Endodermal cell (in vitro differentiated cells): ENCODE data around the gene ABCA2. TPM values are rescaled to one million over a fixed set of nuclear protein-coding genes. Genes with fewer than 3 reads are reported as not detected.
A peak's percentile ranks its signal among the peaks of the same experiment; 100 is the strongest.

Source experiments
- DNase-seq: peaks from one replicate; pipeline ENCODE4 v3.0.0-alpha.2; 2017
- H3K27ac ChIP-seq: 2 replicates; pipeline ENCODE4 v1.5.1; 2013; ENCODE audit warnings: mild to moderate bottlenecking, low read depth, low read length, moderate library complexity
- H3K27me3 ChIP-seq: 2 replicates; pipeline ENCODE4 v1.6.1; 2013; ENCODE audit warnings: mild to moderate bottlenecking, low read length, moderate library complexity; ENCODE audit not compliant: insufficient read depth, control insufficient read depth, poor library complexity, severe bottlenecking
- H3K36me3 ChIP-seq: 2 replicates; pipeline ENCODE4 v1.7.0; 2013; ENCODE audit warnings: mild to moderate bottlenecking, low read length, moderate library complexity; ENCODE audit not compliant: control insufficient read depth, insufficient read depth
- H3K4me1 ChIP-seq: one replicate; pipeline ENCODE4 v1.7.0; 2013; ENCODE audit warnings: low read length; ENCODE audit not compliant: control insufficient read depth, insufficient read depth
- H3K4me3 ChIP-seq: 2 replicates; pipeline ENCODE4 v1.5.1; 2013; ENCODE audit warnings: mild to moderate bottlenecking, low read length, moderate library complexity
- H3K9ac ChIP-seq: 2 replicates; pipeline ENCODE4 v1.6.1; 2013; ENCODE audit warnings: mild to moderate bottlenecking, low read length, moderate library complexity; ENCODE audit not compliant: poor library complexity, severe bottlenecking; ENCODE audit errors: extremely low read depth
- H3K9me3 ChIP-seq: 2 replicates; pipeline ENCODE4 v1.6.1; 2013; ENCODE audit warnings: mild to moderate bottlenecking, low read length, moderate library complexity; ENCODE audit not compliant: control insufficient read depth
- H3K27ac Mint-ChIP-seq: 2 replicates; pipeline ENCODE4 v1.8.0; 2020; ENCODE audit warnings: mixed read lengths
- H3K27me3 Mint-ChIP-seq: 2 replicates; pipeline ENCODE4 v1.8.0; 2021; ENCODE audit warnings: mild to moderate bottlenecking, mixed read lengths; ENCODE audit not compliant: insufficient read depth
- H3K36me3 Mint-ChIP-seq: 2 replicates; pipeline ENCODE4 v1.8.0; 2020; ENCODE audit warnings: low read depth, mixed read lengths
- H3K4me1 Mint-ChIP-seq: 2 replicates; pipeline ENCODE4 v1.8.0; 2020; ENCODE audit warnings: mixed read lengths
- H3K4me3 Mint-ChIP-seq: 2 replicates; pipeline ENCODE4 v1.8.0; 2020; ENCODE audit warnings: mild to moderate bottlenecking, moderate library complexity, mixed read lengths
- H3K9me3 Mint-ChIP-seq: 2 replicates; pipeline ENCODE4 v1.8.0; 2020; ENCODE audit warnings: mild to moderate bottlenecking, mixed read lengths
- CTCF ChIP-seq: fragments of 200-600 bp; sonication (generic); conservative IDR thresholded peaks from 2 replicates; pipeline ENCODE4 v1.5.0; 2021; ENCODE audit warnings: antibody characterized with exemption, mild to moderate bottlenecking
- WGBS, 2 experiments: methylation state at CpG; one replicate each; pipeline versions ENCODE4 v1.1.5 to v1.1.7; 2013; ENCODE audit warnings: missing lambda C conversion rate in 2 of 2, mixed read lengths in 1 of 2; ENCODE audit not compliant: insufficient coverage in 1 of 2, insufficient read length in 1 of 2; 5-methylcytosine and 5-hydroxymethylcytosine counted together
- total RNA-seq, 2 donors: library from RNA; stranded (reverse); fragmentation: NEBNext Ultra II Directional in 1 of 2; extraction: Animal tissue kit (Norgen Biotek cat#: 25700) in 1 of 2; gene quantifications; 2 replicates in 1 of 2; 3 replicates in 1 of 2; pipeline ENCODE4 v1.2.1, GENCODE V29; 2021

The ABCA2 gene
- total RNA-seq, 2 donors from 2014 or later: 21.5 to 30.0 TPM

- no peaks in the 10 kb centered on the region for H3K4me1 Mint-ChIP-seq
- H3K9ac ChIP-seq: no peak overlapping the region
- H3K27ac Mint-ChIP-seq: no peak overlapping the region
These were observed 16.6 kb upstream of the ABCA2 start for GRCh38 chr9:137044502-137045177.

GRCh38 chr9:137044037-137044436, 16.0 kb upstream of the ABCA2 start:
- no peaks in the 10 kb centered on the region for H3K9me3 Mint-ChIP-seq
- no peak overlapping the region for H3K27ac Mint-ChIP-seq
- H3K36me3 Mint-ChIP-seq: peaks cover 2% of the 10 kb centered on the region
- peaks cover 5% of the 10 kb centered on the region for H3K36me3 ChIP-seq
- no peak overlapping the region for H3K27ac ChIP-seq
- H3K4me3 Mint-ChIP-seq: no peak overlapping the region
- H3K27me3 ChIP-seq: peaks cover 35% of the 10 kb centered on the region
- no peak for TF ChIP-seq CTCF
- H3K4me3 ChIP-seq: no peak overlapping the region
- H3K27me3 Mint-ChIP-seq: peaks cover 37% of the 10 kb centered on the region
- H3K4me1 ChIP-seq: peaks cover 6% of the 10 kb centered on the region
- 91 to 95% methylated on average over 8 to 12 of the region's 12 CpGs for WGBS, 2 experiments
- no peak overlapping the region for H3K9ac ChIP-seq
- DNase-seq: no peak
- H3K4me1 Mint-ChIP-seq: no peaks in the 10 kb centered on the region
- no peaks in the 10 kb centered on the region for H3K9me3 ChIP-seq

More at GRCh38 chr9:137044502-137045177, 16.6 kb upstream of the ABCA2 start:
- peaks cover 43% of the 10 kb centered on the region for H3K27me3 Mint-ChIP-seq
- peaks cover 41% of the 10 kb centered on the region for H3K27me3 ChIP-seq
- H3K4me1 ChIP-seq: peaks cover 6% of the 10 kb centered on the region
- no peak overlapping the region for H3K27ac ChIP-seq
- no peaks in the 10 kb centered on the region for H3K9me3 Mint-ChIP-seq
- H3K36me3 ChIP-seq: no peaks in the 10 kb centered on the region
- no peaks in the 10 kb centered on the region for H3K36me3 Mint-ChIP-seq
- H3K9me3 ChIP-seq: no peaks in the 10 kb centered on the region
- WGBS, 2 experiments: 83 to 84% methylated on average over 14 to 18 of the region's 18 CpGs
- DNase-seq: no peak
- H3K4me3 ChIP-seq: peak overlapping the region; percentile 78
- peak overlapping the region; percentile 60 for H3K4me3 Mint-ChIP-seq
- no peak for TF ChIP-seq CTCF

GRCh38 chr9:137042751-137043727, 15.0 kb upstream of the ABCA2 start:
- Histone ChIP-seq H3K4me1 (peaks cover 6% of the 10 kb centered on the region), H3K36me3 (peaks cover 10% of the 10 kb centered on the region), H3K4me3 (no peak overlapping the region), H3K9me3 (no peaks in the 10 kb centered on the region), H3K9ac (no peak overlapping the region), H3K27ac (no peak overlapping the region), H3K27me3 (peaks cover 27% of the 10 kb centered on the region)
- H3K36me3 Mint-ChIP-seq: peaks cover 8% of the 10 kb centered on the region
- H3K4me1 Mint-ChIP-seq: no peaks in the 10 kb centered on the region
- no peak overlapping the region for H3K4me3 Mint-ChIP-seq
- H3K27ac Mint-ChIP-seq: no peak overlapping the region
- TF ChIP-seq CTCF: no peak
- no peak for DNase-seq
- 85 to 93% methylated on average over 15 to 36 of the region's 36 CpGs for WGBS, 2 experiments
- H3K27me3 Mint-ChIP-seq: peaks cover 30% of the 10 kb centered on the region
- no peaks in the 10 kb centered on the region for H3K9me3 Mint-ChIP-seq
